Activated naive CD8-positive, alpha-beta T cell (primary cell): Measurements from ENCODE around the gene MRGPRF.
"Not testable (repeated sequence)": the region's sequence is repeated elsewhere in the genome, so short reads cannot be mapped to it uniquely, and the experiment has no call there.

ENCODE experiments used
- H3K27ac Mint-ChIP-seq: one replicate; pipeline ENCODE4 v1.8.0; 2021; ENCODE audit warnings: mixed read lengths
- H3K27me3 Mint-ChIP-seq: one replicate; pipeline ENCODE4 v1.8.0; 2021; ENCODE audit warnings: mixed read lengths
- H3K36me3 Mint-ChIP-seq: one replicate; pipeline ENCODE4 v1.8.0; 2021; ENCODE audit warnings: mixed read lengths
- H3K4me1 Mint-ChIP-seq: one replicate; pipeline ENCODE4 v1.8.0; 2021; ENCODE audit warnings: low read depth, mixed read lengths
- H3K4me3 Mint-ChIP-seq: one replicate; pipeline ENCODE4 v1.8.0; 2021; ENCODE audit warnings: mild to moderate bottlenecking, mixed read lengths
- H3K9me3 Mint-ChIP-seq: one replicate; pipeline ENCODE4 v1.8.0; 2021; ENCODE audit warnings: low read depth, mixed read lengths

MRGPRF gene

GRCh38 chr11:69003866-69004367 lies 9.1 kb downstream of the MRGPRF start:
- Mint-ChIP-seq H3K27me3 (peaks cover 3% of the 10 kb centered on the region), H3K4me3 (no peak overlapping the region), H3K9me3 (no peaks in the 10 kb centered on the region), H3K27ac (no peak overlapping the region), H3K36me3 (no peaks in the 10 kb centered on the region), H3K4me1 (no peaks in the 10 kb centered on the region)

- Mint-ChIP-seq H3K36me3 (no peaks in the 10 kb centered on the region), H3K4me1 (no peaks in the 10 kb centered on the region), H3K27ac (no peak overlapping the region)
Measured at GRCh38 chr11:69003301-69003865, 9.7 kb downstream of the MRGPRF start.

GRCh38 chr11:69002570-69003231 lies 10.3 kb downstream of the MRGPRF start:
- Mint-ChIP-seq H3K4me1 (no peaks in the 10 kb centered on the region), H3K27me3 (peaks cover 4% of the 10 kb centered on the region), H3K27ac (no peak overlapping the region), H3K36me3 (no peaks in the 10 kb centered on the region), H3K9me3 (no peaks in the 10 kb centered on the region), H3K4me3 (no peak overlapping the region)

More at GRCh38 chr11:69003301-69003865, 9.7 kb downstream of the MRGPRF start:
- Mint-ChIP-seq H3K27me3 (peaks cover 4% of the 10 kb centered on the region), H3K9me3 (no peaks in the 10 kb centered on the region), H3K4me3 (no peak overlapping the region)

GRCh38 chr11:69002110-69002569 lies 10.9 kb downstream of the MRGPRF start:
- Mint-ChIP-seq H3K27me3 (peaks cover 4% of the 10 kb centered on the region), H3K27ac (no peak overlapping the region), H3K9me3 (no peaks in the 10 kb centered on the region), H3K4me3 (no peak overlapping the region), H3K36me3 (no peaks in the 10 kb centered on the region), H3K4me1 (no peaks in the 10 kb centered on the region)

GRCh38 chr11:69001243-69002081 lies 11.6 kb downstream of the MRGPRF start:
- no peak overlapping the region for H3K27ac Mint-ChIP-seq
- H3K4me1 Mint-ChIP-seq = no peaks in the 10 kb centered on the region
- H3K4me3 Mint-ChIP-seq = no peak overlapping the region
- no peaks in the 10 kb centered on the region for H3K9me3 Mint-ChIP-seq
- peaks cover 4% of the 10 kb centered on the region for H3K27me3 Mint-ChIP-seq
- H3K36me3 Mint-ChIP-seq = no peaks in the 10 kb centered on the region

- H3K4me1 Mint-ChIP-seq = no peaks in the 10 kb centered on the region
- no peaks in the 10 kb centered on the region for H3K9me3 Mint-ChIP-seq
- no peak overlapping the region for H3K27ac Mint-ChIP-seq
- H3K4me3 Mint-ChIP-seq = no peak overlapping the region
- peaks cover 4% of the 10 kb centered on the region for H3K27me3 Mint-ChIP-seq
- no peaks in the 10 kb centered on the region for H3K36me3 Mint-ChIP-seq
Measured at GRCh38 chr11:69000831-69001242, 12.2 kb downstream of the MRGPRF start.

- no peaks in the 10 kb centered on the region for H3K36me3 Mint-ChIP-seq
- H3K27me3 Mint-ChIP-seq = peaks cover 4% of the 10 kb centered on the region
- no peaks in the 10 kb centered on the region for H3K9me3 Mint-ChIP-seq
Measured at GRCh38 chr11:69000391-69000790, 12.7 kb downstream of the MRGPRF start.

GRCh38 chr11:68999748-69000355 lies 13.2 kb downstream of the MRGPRF start:
- not testable (repeated sequence) for H3K4me1 Mint-ChIP-seq, H3K4me3 Mint-ChIP-seq, H3K27ac Mint-ChIP-seq, H3K27me3 Mint-ChIP-seq, H3K36me3 Mint-ChIP-seq, H3K9me3 Mint-ChIP-seq

More at GRCh38 chr11:69000391-69000790, 12.7 kb downstream of the MRGPRF start:
- no peak overlapping the region for H3K27ac Mint-ChIP-seq
- no peaks in the 10 kb centered on the region for H3K4me1 Mint-ChIP-seq
- H3K4me3 Mint-ChIP-seq = no peak overlapping the region

- H3K27ac Mint-ChIP-seq = no peak overlapping the region
- peaks cover 3% of the 10 kb centered on the region for H3K27me3 Mint-ChIP-seq
- H3K9me3 Mint-ChIP-seq = no peaks in the 10 kb centered on the region
- H3K4me1 Mint-ChIP-seq = no peaks in the 10 kb centered on the region
- H3K4me3 Mint-ChIP-seq = no peak overlapping the region
- no peaks in the 10 kb centered on the region for H3K36me3 Mint-ChIP-seq
Measured at GRCh38 chr11:68999093-68999747, 13.8 kb downstream of the MRGPRF start.

GRCh38 chr11:68998390-68998911 lies 14.6 kb downstream of the MRGPRF start:
- no peaks in the 10 kb centered on the region for H3K9me3 Mint-ChIP-seq
- no peaks in the 10 kb centered on the region for H3K36me3 Mint-ChIP-seq
- H3K27me3 Mint-ChIP-seq = peaks cover 3% of the 10 kb centered on the region
- H3K27ac Mint-ChIP-seq = no peak overlapping the region
- H3K4me3 Mint-ChIP-seq = no peak overlapping the region
- no peaks in the 10 kb centered on the region for H3K4me1 Mint-ChIP-seq

GRCh38 chr11:68997995-68998348 lies 15.1 kb downstream of the MRGPRF start:
- Mint-ChIP-seq H3K36me3 (no peaks in the 10 kb centered on the region), H3K9me3 (no peaks in the 10 kb centered on the region), H3K27ac (no peak overlapping the region), H3K4me1 (no peaks in the 10 kb centered on the region), H3K4me3 (no peak overlapping the region), H3K27me3 (peaks cover 4% of the 10 kb centered on the region)

GRCh38 chr11:68997124-68997994 lies 15.7 kb downstream of the MRGPRF start:
- no peaks in the 10 kb centered on the region for H3K9me3 Mint-ChIP-seq
- H3K4me3 Mint-ChIP-seq = no peak overlapping the region
- H3K27ac Mint-ChIP-seq = no peak overlapping the region
- peaks cover 7% of the 10 kb centered on the region for H3K27me3 Mint-ChIP-seq
- no peaks in the 10 kb centered on the region for H3K4me1 Mint-ChIP-seq
- H3K36me3 Mint-ChIP-seq = no peaks in the 10 kb centered on the region

- H3K4me3 Mint-ChIP-seq = no peak overlapping the region
Measured at GRCh38 chr11:68996376-68997123, 16.5 kb downstream of the MRGPRF start.

More at GRCh38 chr11:68996376-68997123, 16.5 kb downstream of the MRGPRF start:
- Mint-ChIP-seq H3K9me3 (no peaks in the 10 kb centered on the region), H3K36me3 (no peaks in the 10 kb centered on the region), H3K4me1 (no peaks in the 10 kb centered on the region), H3K27me3 (peaks cover 7% of the 10 kb centered on the region), H3K27ac (no peak overlapping the region)
